Left renal pelvis (tissue), 4 donors: ENCODE results near the gene SHISAL2A. TPM values are rescaled to one million over a fixed set of nuclear protein-coding genes. Genes with fewer than 3 reads are reported as not detected.

Experiments used
- DNase-seq, 4 donors: peaks; one replicate each; pipeline ENCODE4 v3.0.0-alpha.2; 2013; ENCODE audit warnings: low read depth in 4 of 4, low spot score in 3 of 4
- polyA plus RNA-seq, 4 donors: library from polyadenylated mRNA; unstranded; fragments of 120-200 nt; gene quantifications; one replicate each; pipeline ENCODE4 v1.2.1, GENCODE V29; 2013; ENCODE audit not compliant: insufficient read length in 4 of 4

SHISAL2A gene
- polyA plus RNA-seq, 4 donors, result 0.74 to 2.4 (median 1.8) TPM

- no peak for DNase-seq
These were observed 25.8 kb downstream of the SHISAL2A start for GRCh38 chr1:52658795-52659194.

- DNase-seq, result no peak
These were observed 26.4 kb downstream of the SHISAL2A start for GRCh38 chr1:52659356-52659755.

GRCh38 chr1:52659851-52660596 is 27.1 kb downstream of the SHISAL2A start:
- DNase-seq, result no peak

- no peak for DNase-seq
These were observed 27.8 kb downstream of the SHISAL2A start for GRCh38 chr1:52660807-52661206.

- no peak for DNase-seq
These were observed 29.8 kb downstream of the SHISAL2A start for GRCh38 chr1:52662645-52663313.

- DNase-seq, result no peak
These were observed 30.7 kb downstream of the SHISAL2A start for GRCh38 chr1:52663716-52664115.

- no peak for DNase-seq
These were observed 32.3 kb downstream of the SHISAL2A start for GRCh38 chr1:52665006-52665941.

- DNase-seq, result no peak
These were observed 34.3 kb downstream of the SHISAL2A start for GRCh38 chr1:52667290-52667689.

GRCh38 chr1:52667984-52668383 is 35.0 kb downstream of the SHISAL2A start:
- DNase-seq, result no peak

GRCh38 chr1:52668711-52669110 is 35.7 kb downstream of the SHISAL2A start:
- no peak for DNase-seq

- DNase-seq, result no peak
These were observed 36.7 kb downstream of the SHISAL2A start for GRCh38 chr1:52669696-52670095.

- no peak for DNase-seq
These were observed 37.6 kb downstream of the SHISAL2A start for GRCh38 chr1:52670604-52671003.

GRCh38 chr1:52672946-52673345 is 40.0 kb downstream of the SHISAL2A start:
- DNase-seq, result no peak

GRCh38 chr1:52673513-52673912 is 40.5 kb downstream of the SHISAL2A start:
- DNase-seq, result no peak

GRCh38 chr1:52674497-52675384 is 41.8 kb downstream of the SHISAL2A start:
- no peak for DNase-seq

GRCh38 chr1:52676249-52676903 is 43.4 kb downstream of the SHISAL2A start:
- DNase-seq, result no peak

- no peak for DNase-seq
These were observed 44.3 kb downstream of the SHISAL2A start for GRCh38 chr1:52677076-52677806.

- no peak for DNase-seq
These were observed 46.1 kb downstream of the SHISAL2A start for GRCh38 chr1:52679048-52679447.

GRCh38 chr1:52679498-52679897 is 46.5 kb downstream of the SHISAL2A start:
- no peak for DNase-seq
